Keratinocyte (primary cell): Measurements from ENCODE around the gene GYG1. TPM values are rescaled to one million over a fixed set of nuclear protein-coding genes. Genes with fewer than 3 reads are reported as not detected.

ENCODE experiments used
- DNase-seq: peaks from one replicate; pipeline ENCODE4 v3.0.0-alpha.2; 2011; ENCODE audit warnings: low read depth, missing footprints, low spot score
- FAIRE-seq: peaks from 2 replicates; lab custom pipeline; 2011; peaks lifted over from hg19 to GRCh38; lab: Jason Lieb, UNC
- H2AFZ ChIP-seq: 2 replicates; pipeline ENCODE4 v1.6.0; 2012; ENCODE audit warnings: low read length, control low read depth, inconsistent platforms; ENCODE audit not compliant: control insufficient read depth
- H3K27ac ChIP-seq: 2 replicates; pipeline ENCODE4 v1.5.1; 2011; ENCODE audit warnings: low read length; ENCODE audit not compliant: control insufficient read depth, insufficient read depth
- H3K27me3 ChIP-seq: 3 replicates; pipeline ENCODE4 v1.6.0; 2011; ENCODE audit warnings: low read length; ENCODE audit not compliant: control insufficient read depth, insufficient read depth; ENCODE audit errors: extremely low read depth
- H3K36me3 ChIP-seq, 2 experiments: 2 replicates in 1 of 2; 3 replicates in 1 of 2; pipeline ENCODE4 v1.5.1; 2011; ENCODE audit warnings: low read length in 2 of 2, mild to moderate bottlenecking in 1 of 2; ENCODE audit not compliant: control insufficient read depth in 2 of 2, insufficient read depth in 2 of 2; ENCODE audit errors: extremely low read depth in 1 of 2
- H3K4me1 ChIP-seq: 3 replicates; pipeline ENCODE4 v1.5.1; 2011; ENCODE audit warnings: low read length; ENCODE audit not compliant: control insufficient read depth, insufficient read depth; ENCODE audit errors: extremely low read depth
- H3K4me2 ChIP-seq: 3 replicates; pipeline ENCODE4 v1.6.0; 2011; ENCODE audit warnings: low read depth, low read length; ENCODE audit not compliant: control insufficient read depth, insufficient read depth; ENCODE audit errors: extremely low read depth
- H3K4me3 ChIP-seq, 3 experiments: fragments of 200-600 bp in 1 of 3; sonication (generic) in 1 of 3; 2 replicates in 2 of 3; 3 replicates in 1 of 3; pipeline ENCODE4 v1.5.1; 2011 to 2016; ENCODE audit warnings: low read length in 3 of 3, mild to moderate bottlenecking in 3 of 3, control low read depth in 2 of 3, inconsistent platforms in 1 of 3, low read depth in 1 of 3, mixed read lengths in 1 of 3, mixed run types in 1 of 3, moderate library complexity in 1 of 3; ENCODE audit not compliant: control insufficient read depth in 2 of 3, insufficient read depth in 2 of 3; ENCODE audit errors: extremely low read depth in 1 of 3
- H3K79me2 ChIP-seq: 2 replicates; pipeline ENCODE4 v1.6.0; 2012; ENCODE audit warnings: low read length; ENCODE audit not compliant: control insufficient read depth, insufficient read depth
- H3K9ac ChIP-seq: 3 replicates; pipeline ENCODE4 v1.6.0; 2011; ENCODE audit warnings: low read length; ENCODE audit not compliant: control insufficient read depth, insufficient read depth; ENCODE audit errors: extremely low read depth
- H3K9me1 ChIP-seq: 3 replicates; pipeline ENCODE4 v1.6.0; 2011; ENCODE audit warnings: low read length; ENCODE audit not compliant: control insufficient read depth, insufficient read depth; ENCODE audit errors: extremely low read depth
- H3K9me3 ChIP-seq: 2 replicates; pipeline ENCODE4 v1.5.1; 2012; ENCODE audit warnings: low read depth, low read length; ENCODE audit not compliant: control insufficient read depth
- H4K20me1 ChIP-seq: 3 replicates; pipeline ENCODE4 v1.6.0; 2011; ENCODE audit warnings: low read length; ENCODE audit not compliant: control insufficient read depth, insufficient read depth; ENCODE audit errors: extremely low read depth
- EZH2 ChIP-seq: IDR thresholded peaks from one replicate; pipeline ENCODE4 v1.6.1; 2012; ENCODE audit warnings: inconsistent platforms, mild to moderate bottlenecking, low read length, moderate library complexity
- dilution Hi-C: fragments of 300-500 bp; cut with MboI; formaldehyde crosslinking; loops from one replicate; pipeline ENCODE4 v1.7.0; 2020; ENCODE audit warnings: low sequenced_read_pairs; ENCODE audit not compliant: extremely low pct_ligation_motif_present
- polyA plus RNA-seq, 5 experiments: library from polyadenylated mRNA; depleted of rRNA in 3 of 5; stranded (reverse) in 3 of 5; stranded (forward) in 1 of 5; unstranded in 1 of 5; fragments of >200 nt; gene quantifications; 1 replicate in 1 of 5; 2 replicates in 3 of 5; 3 replicates in 1 of 5; pipeline versions ENCODE4 v1.2.1 to v1.2.3, GENCODE V29; 2011 to 2012; ENCODE audit warnings: missing spikeins in 2 of 5, low read depth in 1 of 5, low replicate concordance in 1 of 5
- TF ChIP-seq, protein P1 (sequence below), 3 experiments: IDR thresholded peaks in 1 of 3; conservative IDR thresholded peaks in 1 of 3; optimal IDR thresholded peaks in 1 of 3; 2 replicates in 2 of 3; 3 replicates in 1 of 3; pipeline versions ENCODE3 to v1.5.1; 2011; ENCODE audit warnings: low read length in 3 of 3, mild to moderate bottlenecking in 3 of 3, moderate library complexity in 2 of 3, control low read depth in 1 of 3, inconsistent platforms in 1 of 3; ENCODE audit not compliant: insufficient read depth in 2 of 3; ENCODE audit errors: extremely low read depth in 1 of 3

GYG1 gene
- polyA plus RNA-seq, 1 donor (not counting 4 experiments of a cell fraction or from before 2014, with no cell fraction given) = 25.2 TPM

DNA sequence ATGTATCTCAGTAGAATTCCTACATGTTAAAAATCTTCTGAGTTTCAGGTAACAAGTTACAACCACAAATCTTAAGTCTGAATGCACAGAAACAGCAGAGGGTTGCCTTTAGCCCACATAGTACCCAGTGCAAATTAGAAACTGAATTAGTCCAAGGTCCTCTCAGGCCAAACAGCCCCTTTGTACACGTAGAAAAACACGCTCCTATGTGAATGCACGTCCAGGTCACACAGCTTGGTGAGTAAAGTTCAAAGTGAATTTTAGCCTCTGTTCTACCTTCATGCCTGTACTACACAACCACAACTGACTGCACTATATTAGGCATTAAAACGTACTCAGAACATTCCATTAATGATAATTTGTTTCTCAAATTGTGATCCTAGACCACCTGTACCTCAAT lies 46.3 kb downstream of the GYG1 start:
- Histone ChIP-seq H2AFZ (no peak overlapping the region), H3K9ac (no peak overlapping the region), H3K4me2 (no peak overlapping the region), H4K20me1 (no peaks in the 10 kb centered on the region), H3K36me3 (no peaks in the 10 kb centered on the region), H3K4me1 (no peaks in the 10 kb centered on the region), H3K79me2 (no peaks in the 10 kb centered on the region), H3K4me3 (no peak overlapping the region), H3K9me3 (no peaks in the 10 kb centered on the region), H3K9me1 (no peaks in the 10 kb centered on the region), H3K27me3 (no peaks in the 10 kb centered on the region), H3K27ac (no peak overlapping the region)
- DNase-seq (no peak), FAIRE-seq (no peak)
- dilution Hi-C loops = no loop called here
- TF ChIP-seq, protein P1, sequence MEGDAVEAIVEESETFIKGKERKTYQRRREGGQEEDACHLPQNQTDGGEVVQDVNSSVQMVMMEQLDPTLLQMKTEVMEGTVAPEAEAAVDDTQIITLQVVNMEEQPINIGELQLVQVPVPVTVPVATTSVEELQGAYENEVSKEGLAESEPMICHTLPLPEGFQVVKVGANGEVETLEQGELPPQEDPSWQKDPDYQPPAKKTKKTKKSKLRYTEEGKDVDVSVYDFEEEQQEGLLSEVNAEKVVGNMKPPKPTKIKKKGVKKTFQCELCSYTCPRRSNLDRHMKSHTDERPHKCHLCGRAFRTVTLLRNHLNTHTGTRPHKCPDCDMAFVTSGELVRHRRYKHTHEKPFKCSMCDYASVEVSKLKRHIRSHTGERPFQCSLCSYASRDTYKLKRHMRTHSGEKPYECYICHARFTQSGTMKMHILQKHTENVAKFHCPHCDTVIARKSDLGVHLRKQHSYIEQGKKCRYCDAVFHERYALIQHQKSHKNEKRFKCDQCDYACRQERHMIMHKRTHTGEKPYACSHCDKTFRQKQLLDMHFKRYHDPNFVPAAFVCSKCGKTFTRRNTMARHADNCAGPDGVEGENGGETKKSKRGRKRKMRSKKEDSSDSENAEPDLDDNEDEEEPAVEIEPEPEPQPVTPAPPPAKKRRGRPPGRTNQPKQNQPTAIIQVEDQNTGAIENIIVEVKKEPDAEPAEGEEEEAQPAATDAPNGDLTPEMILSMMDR (optimal IDR thresholded peaks at IDR 0.05 in 1 of 3, IDR thresholded peaks at IDR 0.05 in 1 of 3, conservative IDR thresholded peaks at IDR 0.05 in 1 of 3; ENCODE audit: extremely low read depth in 1 of 3, insufficient read depth in 2 of 3, low read length in 3 of 3) = no peak
- no peak for TF ChIP-seq EZH2

DNA sequence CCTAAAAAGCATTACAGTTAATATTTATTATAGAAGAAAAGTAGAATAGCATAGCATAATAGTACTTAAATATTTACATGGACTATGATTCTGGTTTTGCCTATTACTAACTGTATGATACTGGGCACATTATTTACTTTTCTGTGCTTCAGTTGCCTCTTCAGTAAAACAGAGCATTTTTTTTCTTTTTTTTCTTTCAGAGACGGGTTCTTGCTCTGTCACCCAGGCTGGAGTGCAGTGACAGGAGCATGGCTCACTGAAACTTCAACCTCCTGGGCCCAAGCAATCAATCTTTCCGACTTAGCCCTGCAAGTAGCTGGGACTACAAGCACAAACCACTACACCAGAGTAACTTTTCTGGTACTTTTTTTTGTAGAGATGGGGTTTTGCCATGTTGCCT lies 47.0 kb downstream of the GYG1 start:
- Histone ChIP-seq H3K9ac (no peak overlapping the region), H3K9me1 (no peaks in the 10 kb centered on the region), H3K4me3 (no peak overlapping the region), H3K9me3 (no peaks in the 10 kb centered on the region), H3K27me3 (no peaks in the 10 kb centered on the region), H4K20me1 (no peaks in the 10 kb centered on the region), H3K79me2 (no peaks in the 10 kb centered on the region), H3K4me2 (no peak overlapping the region), H3K4me1 (no peaks in the 10 kb centered on the region), H2AFZ (no peak overlapping the region), H3K36me3 (no peaks in the 10 kb centered on the region), H3K27ac (no peak overlapping the region)
- dilution Hi-C loops = no loop called here
- TF ChIP-seq, protein P1 (optimal IDR thresholded peaks at IDR 0.05 in 1 of 3, IDR thresholded peaks at IDR 0.05 in 1 of 3, conservative IDR thresholded peaks at IDR 0.05 in 1 of 3; ENCODE audit: extremely low read depth in 1 of 3, insufficient read depth in 2 of 3, low read length in 3 of 3) = no peak
- no peak for TF ChIP-seq EZH2
- DNase-seq (no peak), FAIRE-seq (no peak)
